Stimulated activated CD8-positive, alpha-beta memory T cell treated with anti-CD3 and anti-CD28 coated beads, Interleukin-15, amount 100 ng/mL, for 4 hours (primary cell): ENCODE data around the gene DEPDC1.
"Not testable (repeated sequence)": the region's sequence is repeated elsewhere in the genome, so short reads cannot be mapped to it uniquely, and the experiment has no call there.

Source experiments
- DNase-seq, 2 donors: peaks; one replicate each; pipeline ENCODE4 v3.0.0-alpha.2; 2020; ENCODE audit warnings: low read depth in 2 of 2

The DEPDC1 gene

GRCh38 chr1:68496680-68497357 lies at the start of gene DEPDC1:
DEPDC1 (minus strand) TSS chr1:68497082; CDS start chr1:68496999, 83 bp downstream.
- DNase-seq: peak; percentile 43 to 50

GRCh38 chr1:68544651-68545050 lies 47.8 kb upstream of the DEPDC1 start:
- DNase-seq: no peak

- DNase-seq: no peak
Observed at GRCh38 chr1:68542586-68542985, 45.7 kb upstream of the DEPDC1 start.

- no peak for DNase-seq
Observed at GRCh38 chr1:68538941-68539340, 42.1 kb upstream of the DEPDC1 start.

- no peak for DNase-seq
Observed at GRCh38 chr1:68528243-68528642, 31.4 kb upstream of the DEPDC1 start.

- no peak for DNase-seq
Observed at GRCh38 chr1:68525781-68526180, 28.9 kb upstream of the DEPDC1 start.

GRCh38 chr1:68521286-68521685 lies 24.4 kb upstream of the DEPDC1 start:
- no peak for DNase-seq

GRCh38 chr1:68516066-68516465 lies 19.2 kb upstream of the DEPDC1 start:
- DNase-seq: no peak

GRCh38 chr1:68511254-68511653 lies 14.4 kb upstream of the DEPDC1 start:
- DNase-seq: no peak

- no peak for DNase-seq
Observed at GRCh38 chr1:68506386-68506785, 9.5 kb upstream of the DEPDC1 start.

GRCh38 chr1:68503085-68503484 lies 6.2 kb upstream of the DEPDC1 start:
- no peak for DNase-seq

GRCh38 chr1:68497358-68497698 lies 446 bp upstream of the DEPDC1 start:
- DNase-seq: no peak

- no peak for DNase-seq
Observed at GRCh38 chr1:68495968-68496679, 758 bp downstream of the DEPDC1 start.

GRCh38 chr1:68495532-68495931 lies 1.4 kb downstream of the DEPDC1 start:
- DNase-seq: no peak

GRCh38 chr1:68493193-68493592 lies 3.7 kb downstream of the DEPDC1 start:
- DNase-seq: no peak

- not testable (repeated sequence) for DNase-seq
Observed at GRCh38 chr1:68492255-68492654, 4.6 kb downstream of the DEPDC1 start.

GRCh38 chr1:68490046-68490651 lies 6.7 kb downstream of the DEPDC1 start:
- no peak for DNase-seq

- no peak for DNase-seq
Observed at GRCh38 chr1:68485431-68486022, 11.4 kb downstream of the DEPDC1 start.

GRCh38 chr1:68484618-68485017 lies 12.3 kb downstream of the DEPDC1 start:
- no peak for DNase-seq

GRCh38 chr1:68481041-68481440 lies 15.8 kb downstream of the DEPDC1 start:
- DNase-seq: no peak

- no peak for DNase-seq
Observed at GRCh38 chr1:68479501-68479900, 17.4 kb downstream of the DEPDC1 start.

GRCh38 chr1:68478662-68479061 lies 18.2 kb downstream of the DEPDC1 start:
- DNase-seq: no peak

- DNase-seq: not testable (repeated sequence)
Observed at GRCh38 chr1:68476626-68477025, 20.3 kb downstream of the DEPDC1 start.
